OCI-LY1 (cell line): ENCODE results near the gene TROAP.

Experiments used
- CTCF ChIP-seq: fragments of 200-600 bp; sonication (generic), shearing (Covaris generic); IDR thresholded peaks from 2 replicates; pipeline ENCODE4 v1.5.1; 2017; ENCODE audit warnings: mild to moderate bottlenecking, antibody characterized with exemption, low read length, moderate library complexity, mixed read lengths
- EZH2 ChIP-seq: fragments of 200-600 bp; sonication (generic), shearing (Covaris generic); IDR thresholded peaks from 2 replicates; pipeline ENCODE4 v1.8.0; 2017; ENCODE audit warnings: borderline replicate concordance, mixed run types, mild to moderate bottlenecking, antibody characterized with exemption, low read length, moderate library complexity, mixed read lengths

DNA sequence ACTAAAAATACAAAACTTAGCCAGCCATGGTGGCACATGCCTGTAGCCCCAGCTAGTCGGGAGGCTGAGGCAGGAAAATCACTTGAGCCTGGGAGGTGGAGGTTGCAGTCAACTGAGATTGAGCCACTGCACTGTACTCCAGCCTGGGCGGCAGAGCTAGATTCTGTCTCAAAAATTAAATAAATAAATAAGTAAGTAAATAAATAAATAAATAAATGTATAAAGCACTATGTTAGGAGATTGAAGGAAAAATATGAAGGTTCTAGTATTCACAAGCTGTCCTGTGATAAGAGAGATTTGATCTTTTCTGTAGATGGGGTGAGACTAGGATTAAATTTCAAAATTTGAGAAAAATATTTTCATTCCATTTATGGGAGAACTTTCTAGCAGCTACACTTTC is 29.3 kb downstream of the TROAP start:
- TF ChIP-seq CTCF (no peak), EZH2 (no peak)
